ENCODE data around the gene GCC1.

Gene GCC1

DNA sequence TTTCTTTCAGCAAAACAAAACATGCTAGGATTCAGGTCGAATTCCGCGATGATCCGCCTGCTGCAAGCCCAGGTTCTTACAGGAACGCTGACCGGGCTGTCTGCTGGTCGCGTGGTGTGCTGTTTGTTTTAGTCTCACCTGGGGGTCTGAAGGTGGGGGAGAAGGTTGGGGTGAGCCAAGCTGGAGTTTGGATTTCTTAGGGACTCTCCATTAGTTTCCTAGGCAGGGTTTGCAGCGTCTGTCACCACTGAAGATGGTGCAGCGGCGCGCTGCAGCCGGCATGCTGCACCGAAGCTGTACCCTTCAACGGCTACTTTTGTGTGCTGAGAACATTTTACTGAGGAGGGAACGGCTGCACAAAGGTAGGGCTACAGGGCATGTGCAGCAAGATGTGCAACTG, 48.7 kb downstream of the GCC1 start:
- no peak for DNase-seq (ENCODE audit: low read depth)

DNA sequence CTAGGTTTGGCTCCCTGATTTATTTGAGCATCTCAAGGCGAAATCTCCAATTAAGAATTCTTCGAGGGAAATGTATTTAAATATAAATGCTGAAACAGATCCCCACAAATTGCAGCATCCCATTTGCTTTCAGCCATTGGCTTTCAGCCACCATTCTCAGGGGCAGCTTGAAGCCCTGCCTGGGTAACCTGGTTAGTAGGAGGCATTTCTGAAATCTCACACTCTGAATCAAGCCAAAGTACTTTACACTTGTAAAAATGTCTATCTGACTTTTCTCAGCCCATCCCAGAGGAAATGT, 49.1 kb downstream of the GCC1 start:
- no peak for DNase-seq (ENCODE audit: low read depth)

GRCh38 chr7:127535546-127536393, 49.6 kb downstream of the GCC1 start:
- no peak for DNase-seq (ENCODE audit: low read depth)

DNA sequence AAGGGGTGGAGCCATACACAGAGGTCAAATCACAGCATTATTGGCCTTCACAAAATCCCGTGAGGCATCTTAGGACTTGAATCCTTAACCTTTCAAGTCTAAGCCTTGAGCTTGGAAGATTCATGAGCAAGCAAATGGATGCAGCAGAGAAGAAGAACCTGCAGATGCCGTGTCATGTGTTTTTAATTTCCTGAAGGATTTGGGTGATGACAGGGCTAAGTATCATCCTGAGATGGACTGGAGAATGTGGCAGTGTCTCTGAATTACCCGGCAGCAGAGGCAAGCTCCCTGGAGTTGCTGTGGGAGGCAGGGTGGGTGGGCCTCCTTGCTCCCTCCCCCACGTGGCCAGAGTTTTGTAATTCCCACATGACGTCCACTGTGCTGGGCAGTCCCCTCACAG, 50.8 kb downstream of the GCC1 start:
- no peak for DNase-seq (ENCODE audit: low read depth)

DNA sequence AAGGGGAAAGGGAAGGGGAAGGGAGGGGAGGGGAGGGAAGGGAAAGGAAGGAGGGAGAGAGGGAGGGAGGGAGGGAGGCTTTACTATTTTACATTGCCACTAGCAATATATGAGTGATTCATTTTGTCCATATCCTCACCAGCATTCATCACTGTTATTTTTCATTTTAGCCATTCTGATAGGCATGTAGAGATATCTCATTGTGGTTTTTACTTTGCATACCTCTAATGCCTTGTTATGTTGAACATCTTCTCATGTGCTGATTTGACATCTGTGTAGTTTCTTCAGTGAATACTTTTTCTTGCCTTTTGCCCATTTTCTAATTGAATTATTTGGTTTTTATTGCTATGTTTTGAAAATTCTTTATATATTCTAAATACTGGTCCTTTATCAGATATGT, 52.7 kb downstream of the GCC1 start:
- DNase-seq (ENCODE audit: low read depth), result no peak

DNA sequence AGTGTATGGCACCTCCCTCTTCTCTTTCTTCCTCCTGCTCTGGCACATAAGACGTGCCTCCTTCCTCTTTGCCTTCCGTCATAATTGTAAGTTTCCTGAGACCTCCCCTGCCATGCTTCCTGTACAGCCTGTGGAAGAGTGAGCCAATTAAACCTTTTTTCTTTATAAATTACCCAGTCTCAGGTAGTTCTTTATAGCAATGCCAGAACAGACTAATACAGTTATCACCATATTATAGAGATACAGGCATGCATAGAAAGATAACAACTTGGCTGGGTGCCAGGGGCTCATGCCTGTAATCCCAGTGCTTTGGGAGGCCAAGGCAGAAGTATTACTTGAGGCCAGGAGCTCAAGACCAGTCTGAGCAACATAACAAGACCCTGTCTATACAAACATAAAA, 53.2 kb downstream of the GCC1 start:
- no peak for DNase-seq (ENCODE audit: low read depth)

Measured in ELR (cell line).